Ascending aorta (tissue), 2 donors: ENCODE data around the gene ADCY2. TPM values are rescaled to one million over a fixed set of nuclear protein-coding genes. Genes with fewer than 3 reads are reported as not detected.

Source experiments
- DNase-seq, 2 donors: peaks; one replicate each; pipeline ENCODE4 v3.0.0-alpha.2; 2019; ENCODE audit warnings: low spot score in 2 of 2
- H3K27ac ChIP-seq, 2 donors: fragments of 200-600 bp; sonication (generic); one replicate each; pipeline ENCODE4 v1.5.1; 2016 to 2017; ENCODE audit warnings: mild to moderate bottlenecking in 1 of 2
- H3K27me3 ChIP-seq: fragments of 200-600 bp; sonication (generic); one replicate; pipeline ENCODE4 v1.5.1; 2017
- H3K36me3 ChIP-seq, 2 donors: fragments of 200-600 bp; sonication (generic); one replicate each; pipeline ENCODE4 v1.5.1; 2016
- H3K4me1 ChIP-seq, 2 donors: fragments of 200-600 bp; sonication (generic); one replicate each; pipeline ENCODE4 v1.5.1; 2016 to 2017; ENCODE audit warnings: mild to moderate bottlenecking in 1 of 2
- H3K4me3 ChIP-seq, 2 donors: fragments of 200-600 bp; sonication (generic); one replicate each; pipeline ENCODE4 v1.5.1; 2016 to 2017; ENCODE audit warnings: mild to moderate bottlenecking in 1 of 2
- H3K9me3 ChIP-seq, 2 donors: fragments of 200-600 bp; sonication (generic); one replicate each; pipeline ENCODE4 v1.5.1; 2016
- intact Hi-C: fragments of 100-400 bp; cut with DNase I; formaldehyde crosslinking; loops from one replicate; pipeline ENCODE4 v1.15.1; 2023
- total RNA-seq: library from RNA; depleted of rRNA; stranded (reverse); fragments of >200 nt; gene quantifications from one replicate; pipeline ENCODE4 v1.1.0, GENCODE V29; 2016
- TF ChIP-seq, protein P1 (sequence below), 3 experiments: fragments of 200-600 bp in 2 of 3; fragments of 450-650 bp in 1 of 3; sonication (generic) in 2 of 3; IDR thresholded peaks; one replicate each; pipeline ENCODE4 v1.5.1; 2016 to 2019; ENCODE audit warnings: antibody characterized with exemption in 3 of 3, mild to moderate bottlenecking in 1 of 3, moderate library complexity in 1 of 3

Gene ADCY2
- total RNA-seq, 1 donor from 2014 or later, result 0.11 TPM

DNA sequence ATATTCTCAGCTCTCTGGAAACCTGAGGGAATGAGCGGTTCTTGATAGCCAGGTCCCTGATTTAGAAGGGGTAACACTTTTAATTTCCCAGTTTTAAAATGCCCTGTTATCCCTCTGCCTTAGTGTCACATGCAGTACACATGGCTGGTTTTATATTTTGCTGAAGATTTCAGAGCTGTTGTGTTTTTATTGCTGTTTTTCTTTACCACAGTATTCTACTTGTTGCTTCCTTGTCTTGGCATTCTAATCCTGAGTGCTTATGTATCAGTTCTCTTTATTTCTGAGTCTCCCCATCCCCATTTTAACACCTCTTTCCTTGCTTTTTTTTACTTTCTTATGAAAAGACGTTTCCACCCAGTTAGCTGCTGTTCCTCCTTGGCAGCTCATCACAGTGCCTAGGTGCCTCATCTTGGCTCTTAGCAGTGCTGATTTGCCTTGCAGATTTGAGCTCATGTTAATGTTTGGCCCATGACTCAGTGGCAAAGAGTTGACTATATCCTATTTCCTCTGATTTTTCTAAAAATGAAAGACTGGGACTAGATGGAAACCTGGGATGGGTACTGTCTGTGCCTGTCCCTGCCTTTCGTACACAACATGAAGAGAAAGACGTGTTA lies 476.7 kb downstream of the ADCY2 start:
- H3K9me3 ChIP-seq, result no peaks in the 10 kb centered on the region
- no peaks in the 10 kb centered on the region for H3K27me3 ChIP-seq
- DNase-seq, result no peak
- intact Hi-C loops, result no loop called here
- TF ChIP-seq, protein P1, sequence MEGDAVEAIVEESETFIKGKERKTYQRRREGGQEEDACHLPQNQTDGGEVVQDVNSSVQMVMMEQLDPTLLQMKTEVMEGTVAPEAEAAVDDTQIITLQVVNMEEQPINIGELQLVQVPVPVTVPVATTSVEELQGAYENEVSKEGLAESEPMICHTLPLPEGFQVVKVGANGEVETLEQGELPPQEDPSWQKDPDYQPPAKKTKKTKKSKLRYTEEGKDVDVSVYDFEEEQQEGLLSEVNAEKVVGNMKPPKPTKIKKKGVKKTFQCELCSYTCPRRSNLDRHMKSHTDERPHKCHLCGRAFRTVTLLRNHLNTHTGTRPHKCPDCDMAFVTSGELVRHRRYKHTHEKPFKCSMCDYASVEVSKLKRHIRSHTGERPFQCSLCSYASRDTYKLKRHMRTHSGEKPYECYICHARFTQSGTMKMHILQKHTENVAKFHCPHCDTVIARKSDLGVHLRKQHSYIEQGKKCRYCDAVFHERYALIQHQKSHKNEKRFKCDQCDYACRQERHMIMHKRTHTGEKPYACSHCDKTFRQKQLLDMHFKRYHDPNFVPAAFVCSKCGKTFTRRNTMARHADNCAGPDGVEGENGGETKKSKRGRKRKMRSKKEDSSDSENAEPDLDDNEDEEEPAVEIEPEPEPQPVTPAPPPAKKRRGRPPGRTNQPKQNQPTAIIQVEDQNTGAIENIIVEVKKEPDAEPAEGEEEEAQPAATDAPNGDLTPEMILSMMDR (IDR thresholded peaks at IDR 0.05), result no peak
- no peak overlapping the region for H3K27ac ChIP-seq
- peaks cover 0 to 5% of the 10 kb centered on the region in 2 donors for H3K4me1 ChIP-seq
- H3K36me3 ChIP-seq, result peaks cover 14 to 33% of the 10 kb centered on the region in 2 donors
- no peak overlapping the region for H3K4me3 ChIP-seq

DNA sequence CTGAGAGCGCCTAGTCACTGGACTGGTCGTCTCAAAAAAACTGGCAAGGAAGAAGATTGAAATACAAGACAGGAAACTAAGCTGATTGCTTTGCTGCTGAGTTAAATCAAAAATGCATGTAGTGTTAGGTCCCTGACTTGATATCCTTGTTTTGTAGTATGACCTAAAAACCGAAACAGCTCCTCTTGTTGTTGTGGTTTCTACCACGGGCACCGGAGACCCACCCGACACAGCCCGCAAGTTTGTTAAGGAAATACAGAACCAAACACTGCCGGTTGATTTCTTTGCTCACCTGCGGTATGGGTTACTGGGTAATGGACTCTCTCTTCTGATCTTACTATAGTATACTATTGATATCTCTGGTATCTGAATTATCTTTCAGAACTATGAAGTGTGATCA lies 477.3 kb downstream of the ADCY2 start:
- TF ChIP-seq, protein P1 (IDR thresholded peaks at IDR 0.05), result no peak
- H3K4me1 ChIP-seq, result peaks cover 0 to 3% of the 10 kb centered on the region in 2 donors
- no peak for DNase-seq
- peaks cover 14 to 38% of the 10 kb centered on the region in 2 donors for H3K36me3 ChIP-seq
- intact Hi-C loops, result no loop called here
- H3K4me3 ChIP-seq, result no peak overlapping the region
- no peak overlapping the region for H3K27ac ChIP-seq
- no peaks in the 10 kb centered on the region for H3K9me3 ChIP-seq
- no peaks in the 10 kb centered on the region for H3K27me3 ChIP-seq

DNA sequence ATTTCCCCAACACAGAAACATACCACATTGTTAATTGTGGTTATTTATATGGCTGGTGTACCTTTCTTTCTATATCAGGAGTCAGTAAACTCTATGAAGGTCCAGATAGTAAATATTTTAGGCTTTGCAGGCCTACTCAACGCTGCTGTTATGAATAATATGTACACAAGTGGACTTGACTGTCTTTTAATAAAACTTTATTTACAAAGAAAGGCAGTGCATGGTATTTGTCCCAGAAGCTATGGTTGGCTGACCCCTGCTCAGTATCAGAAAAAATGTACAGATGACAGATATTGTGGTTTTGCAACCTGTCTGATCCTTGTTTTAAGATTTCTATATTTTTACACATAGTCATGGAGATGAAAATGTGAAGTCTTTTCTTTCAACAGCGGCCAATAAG lies 478.7 kb downstream of the ADCY2 start:
- intact Hi-C loops, result no loop called here
- peaks cover 14 to 52% of the 10 kb centered on the region in 2 donors for H3K36me3 ChIP-seq
- H3K9me3 ChIP-seq, result no peaks in the 10 kb centered on the region
- H3K27me3 ChIP-seq, result no peaks in the 10 kb centered on the region
- no peak overlapping the region for H3K4me3 ChIP-seq
- H3K27ac ChIP-seq, result no peak overlapping the region
- no peak for DNase-seq
- TF ChIP-seq, protein P1 (IDR thresholded peaks at IDR 0.05), result no peak
- peaks cover 0 to 3% of the 10 kb centered on the region in 2 donors for H3K4me1 ChIP-seq

DNA sequence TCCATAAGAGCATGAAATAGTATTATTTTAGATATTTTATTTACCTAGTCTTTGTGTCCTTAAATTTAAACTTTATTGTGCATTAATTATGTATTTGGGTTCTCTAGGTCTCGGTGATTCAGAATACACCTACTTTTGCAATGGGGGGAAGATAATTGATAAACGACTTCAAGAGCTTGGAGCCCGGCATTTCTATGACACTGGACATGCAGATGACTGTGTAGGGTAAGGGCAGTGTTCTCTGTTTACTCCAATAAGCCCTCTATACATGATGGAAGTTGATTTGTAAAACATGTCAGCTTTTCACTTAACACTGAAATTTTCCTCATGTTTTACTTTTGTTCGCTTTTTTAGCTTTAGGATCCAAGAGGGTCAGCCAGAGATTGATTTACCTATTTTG lies 479.2 kb downstream of the ADCY2 start:
- TF ChIP-seq, protein P1 (IDR thresholded peaks at IDR 0.05), result no peak
- Histone ChIP-seq H3K9me3 (no peaks in the 10 kb centered on the region), H3K4me3 (no peak overlapping the region), H3K27me3 (no peaks in the 10 kb centered on the region), H3K27ac (no peak overlapping the region), H3K36me3 (peaks cover 17 to 57% of the 10 kb centered on the region in 2 donors), H3K4me1 (peaks cover 0 to 2% of the 10 kb centered on the region in 2 donors)
- intact Hi-C loops, result no loop called here
- no peak for DNase-seq

DNA sequence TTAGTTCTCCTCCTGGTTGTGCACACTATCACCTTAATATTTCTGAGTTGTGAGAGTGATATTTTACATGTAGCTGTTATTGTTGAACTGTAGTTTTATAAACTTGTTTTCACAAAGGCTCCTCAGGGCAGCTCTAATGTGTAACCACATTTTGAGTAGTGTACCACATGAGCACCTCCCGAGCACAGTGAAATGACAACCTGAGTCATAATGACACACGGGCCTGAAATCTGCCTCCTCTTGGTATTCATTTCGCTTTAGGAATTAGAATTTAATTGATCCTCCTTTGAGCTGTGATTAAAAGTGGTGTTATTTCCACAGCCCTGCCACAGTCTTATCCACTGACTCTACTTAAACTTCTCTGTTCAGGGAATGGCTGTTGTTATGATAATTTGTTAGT lies 480.9 kb downstream of the ADCY2 start:
- intact Hi-C loops, result no loop called here
- no peak for DNase-seq
- Histone ChIP-seq H3K27ac (no peak overlapping the region), H3K36me3 (peaks cover 22 to 68% of the 10 kb centered on the region in 2 donors), H3K27me3 (no peaks in the 10 kb centered on the region), H3K4me3 (no peak overlapping the region), H3K4me1 (no peaks in the 10 kb centered on the region), H3K9me3 (no peaks in the 10 kb centered on the region)
- TF ChIP-seq, protein P1 (IDR thresholded peaks at IDR 0.05), result no peak

DNA sequence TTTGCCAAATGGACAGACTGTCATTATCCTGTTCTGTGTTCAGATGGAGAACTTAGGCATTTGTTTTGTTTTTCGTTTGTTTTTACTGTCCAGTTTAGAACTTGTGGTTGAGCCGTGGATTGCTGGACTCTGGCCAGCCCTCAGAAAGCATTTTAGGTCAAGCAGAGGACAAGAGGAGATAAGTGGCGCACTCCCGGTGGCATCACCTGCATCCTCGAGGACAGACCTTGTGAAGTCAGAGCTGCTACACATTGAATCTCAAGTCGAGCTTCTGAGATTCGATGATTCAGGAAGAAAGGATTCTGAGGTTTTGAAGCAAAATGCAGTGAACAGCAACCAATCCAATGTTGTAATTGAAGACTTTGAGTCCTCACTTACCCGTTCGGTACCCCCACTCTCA lies 481.9 kb downstream of the ADCY2 start:
- Histone ChIP-seq H3K27me3 (no peaks in the 10 kb centered on the region), H3K9me3 (no peaks in the 10 kb centered on the region), H3K27ac (no peak overlapping the region), H3K4me1 (no peaks in the 10 kb centered on the region), H3K36me3 (peaks cover 28 to 75% of the 10 kb centered on the region in 2 donors), H3K4me3 (no peak overlapping the region)
- DNase-seq, result no peak
- intact Hi-C loops, result no loop called here
- TF ChIP-seq, protein P1 (IDR thresholded peaks at IDR 0.05), result no peak
